ENCODE measurements around the gene TMEM218.

Gene TMEM218

GRCh38 chr11:125071435-125071834, 40.0 kb downstream of the TMEM218 start:
- TF ChIP-seq GATA2 (IDR thresholded peaks at IDR 0.05; ENCODE audit: low read depth, low read length) (no peak), GATA3 (IDR thresholded peaks at IDR 0.05; ENCODE audit: low read depth, low read length) (no peak)

GRCh38 chr11:125070699-125071254, 40.6 kb downstream of the TMEM218 start:
- TF ChIP-seq GATA3 (IDR thresholded peaks at IDR 0.05; ENCODE audit: low read depth, low read length) = no peak
- TF ChIP-seq GATA2 (IDR thresholded peaks at IDR 0.05; ENCODE audit: low read depth, low read length) = no peak

- TF ChIP-seq GATA3 (IDR thresholded peaks at IDR 0.05; ENCODE audit: low read depth, low read length) = no peak
- no peak for TF ChIP-seq GATA2 (IDR thresholded peaks at IDR 0.05; ENCODE audit: low read depth, low read length)
Measured at GRCh38 chr11:125069796-125070195, 41.6 kb downstream of the TMEM218 start.

- TF ChIP-seq GATA3 (IDR thresholded peaks at IDR 0.05; ENCODE audit: low read depth, low read length) (no peak), GATA2 (IDR thresholded peaks at IDR 0.05; ENCODE audit: low read depth, low read length) (no peak)
Measured at GRCh38 chr11:125069008-125069407, 42.4 kb downstream of the TMEM218 start.

- TF ChIP-seq GATA3 (IDR thresholded peaks at IDR 0.05; ENCODE audit: low read depth, low read length) = no peak
- no peak for TF ChIP-seq GATA2 (IDR thresholded peaks at IDR 0.05; ENCODE audit: low read depth, low read length)
Measured at GRCh38 chr11:125068368-125068767, 43.1 kb downstream of the TMEM218 start.

- no peak for TF ChIP-seq GATA3 (IDR thresholded peaks at IDR 0.05; ENCODE audit: low read depth, low read length)
- no peak for TF ChIP-seq GATA2 (IDR thresholded peaks at IDR 0.05; ENCODE audit: low read depth, low read length)
Measured at GRCh38 chr11:125064070-125064469, 47.4 kb downstream of the TMEM218 start.

- no peak for TF ChIP-seq GATA2 (IDR thresholded peaks at IDR 0.05; ENCODE audit: low read depth, low read length)
- no peak for TF ChIP-seq GATA3 (IDR thresholded peaks at IDR 0.05; ENCODE audit: low read depth, low read length)
Measured at GRCh38 chr11:125063429-125064043, 47.9 kb downstream of the TMEM218 start.

- no peak for TF ChIP-seq GATA2 (IDR thresholded peaks at IDR 0.05; ENCODE audit: low read depth, low read length)
- TF ChIP-seq GATA3 (IDR thresholded peaks at IDR 0.05; ENCODE audit: low read depth, low read length) = no peak
Measured at GRCh38 chr11:125062931-125063428, 48.4 kb downstream of the TMEM218 start, which contains the start of gene SLC37A2. Gene SLC37A2, plus strand, starts transcription at chr11:125063305. Its CDS starts 63 bp downstream, at chr11:125063368.

GRCh38 chr11:125062218-125062930, 49.1 kb downstream of the TMEM218 start:
- TF ChIP-seq GATA2 (IDR thresholded peaks at IDR 0.05; ENCODE audit: low read depth, low read length) (no peak), GATA3 (IDR thresholded peaks at IDR 0.05; ENCODE audit: low read depth, low read length) (no peak)

GRCh38 chr11:125061281-125061680, 50.1 kb downstream of the TMEM218 start:
- TF ChIP-seq GATA3 (IDR thresholded peaks at IDR 0.05; ENCODE audit: low read depth, low read length) (no peak), GATA2 (IDR thresholded peaks at IDR 0.05; ENCODE audit: low read depth, low read length) (no peak)

- TF ChIP-seq GATA2 (IDR thresholded peaks at IDR 0.05; ENCODE audit: low read depth, low read length) (no peak), GATA3 (IDR thresholded peaks at IDR 0.05; ENCODE audit: low read depth, low read length) (no peak)
Measured at GRCh38 chr11:125057693-125058016, 53.8 kb downstream of the TMEM218 start.

GRCh38 chr11:125056931-125057692, 54.3 kb downstream of the TMEM218 start:
- TF ChIP-seq GATA2 (IDR thresholded peaks at IDR 0.05; ENCODE audit: low read depth, low read length) = no peak

GRCh38 chr11:125055107-125055715, 56.2 kb downstream of the TMEM218 start:
- TF ChIP-seq GATA2 (IDR thresholded peaks at IDR 0.05; ENCODE audit: low read depth, low read length) (no peak), GATA3 (IDR thresholded peaks at IDR 0.05; ENCODE audit: low read depth, low read length) (no peak)

GRCh38 chr11:125053167-125053566, 58.3 kb downstream of the TMEM218 start:
- no peak for TF ChIP-seq GATA2 (IDR thresholded peaks at IDR 0.05; ENCODE audit: low read depth, low read length)
- TF ChIP-seq GATA3 (IDR thresholded peaks at IDR 0.05; ENCODE audit: low read depth, low read length) = no peak

Data from SH-SY5Y (cell line).